HG03558 (cell line): ENCODE measurements around the gene COMMD9.

Experiments
- ATAC-seq: cut with Tn5 transposase; IDR thresholded peaks from one replicate; pipeline ENCODE4 v1.9.1; 2021; ENCODE audit warnings: moderate number of reproducible peaks; ENCODE audit not compliant: unreplicated experiment; ENCODE audit errors: extremely low read depth

Gene COMMD9

DNA sequence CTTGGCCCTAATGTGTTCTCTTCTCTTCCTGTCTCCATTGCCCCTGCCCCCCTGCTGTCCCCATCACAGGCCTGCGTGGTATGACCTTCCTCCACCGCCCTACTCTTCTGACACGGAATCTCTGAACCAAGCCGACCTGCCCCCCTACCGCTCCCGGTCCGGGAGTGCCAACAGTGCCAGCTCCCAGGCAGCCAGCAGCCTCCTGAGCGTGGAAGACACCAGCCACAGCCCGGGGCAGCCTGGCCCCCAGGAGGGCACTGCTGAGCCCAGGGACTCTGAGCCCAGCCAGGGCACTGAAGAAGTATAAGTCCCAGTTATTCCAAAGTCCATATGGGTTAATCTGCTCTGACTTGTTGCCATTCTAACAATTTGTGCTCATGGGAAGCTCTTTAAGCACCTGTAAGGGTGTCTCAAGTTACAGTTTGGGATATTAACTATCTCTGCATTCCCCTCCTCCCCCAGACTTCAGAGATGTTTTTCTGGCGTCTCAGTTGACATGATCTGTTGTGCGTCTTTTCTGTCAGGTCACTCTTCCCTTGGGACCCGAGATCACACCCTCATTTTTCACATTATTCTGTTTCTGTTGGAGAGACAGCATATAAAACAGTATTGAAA, 60.0 kb downstream of the COMMD9 start:
- ATAC-seq = no peak

DNA sequence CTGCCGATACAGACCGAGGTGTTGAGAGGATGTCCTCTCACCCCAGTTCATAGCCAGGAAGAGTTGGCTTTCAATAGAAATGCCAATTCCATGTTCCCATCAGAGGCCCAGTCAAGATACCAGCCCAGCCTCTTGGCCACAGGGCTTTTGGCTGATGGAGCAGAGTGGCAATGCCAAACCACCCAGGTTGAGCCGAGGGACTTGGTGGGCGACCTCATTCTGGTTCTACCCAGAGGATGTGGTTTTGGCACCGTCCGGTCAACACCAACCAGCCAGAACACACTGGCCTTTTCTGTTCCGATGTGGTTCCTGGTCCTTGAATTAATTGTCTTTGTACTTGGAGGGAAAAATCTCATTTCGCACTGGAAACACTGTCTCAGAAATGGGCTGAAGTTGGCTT, 60.5 kb downstream of the COMMD9 start:
- no peak for ATAC-seq

DNA sequence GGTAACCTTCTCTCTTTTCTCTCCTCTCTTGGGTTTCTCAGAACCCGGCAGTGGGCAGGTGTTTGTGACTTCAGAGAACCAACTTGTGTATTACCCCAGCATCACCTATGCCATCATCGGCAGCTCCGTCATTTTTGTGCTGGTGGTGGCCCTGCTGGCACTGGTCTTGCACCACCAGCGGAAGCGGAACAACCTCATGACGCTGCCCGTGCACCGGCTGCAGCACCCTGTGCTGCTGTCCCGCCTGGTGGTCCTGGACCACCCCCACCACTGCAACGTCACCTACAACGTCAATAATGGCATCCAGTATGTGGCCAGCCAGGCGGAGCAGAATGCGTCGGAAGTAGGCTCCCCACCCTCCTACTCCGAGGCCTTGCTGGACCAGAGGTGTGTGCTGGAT, 62.2 kb downstream of the COMMD9 start:
- ATAC-seq = no peak

DNA sequence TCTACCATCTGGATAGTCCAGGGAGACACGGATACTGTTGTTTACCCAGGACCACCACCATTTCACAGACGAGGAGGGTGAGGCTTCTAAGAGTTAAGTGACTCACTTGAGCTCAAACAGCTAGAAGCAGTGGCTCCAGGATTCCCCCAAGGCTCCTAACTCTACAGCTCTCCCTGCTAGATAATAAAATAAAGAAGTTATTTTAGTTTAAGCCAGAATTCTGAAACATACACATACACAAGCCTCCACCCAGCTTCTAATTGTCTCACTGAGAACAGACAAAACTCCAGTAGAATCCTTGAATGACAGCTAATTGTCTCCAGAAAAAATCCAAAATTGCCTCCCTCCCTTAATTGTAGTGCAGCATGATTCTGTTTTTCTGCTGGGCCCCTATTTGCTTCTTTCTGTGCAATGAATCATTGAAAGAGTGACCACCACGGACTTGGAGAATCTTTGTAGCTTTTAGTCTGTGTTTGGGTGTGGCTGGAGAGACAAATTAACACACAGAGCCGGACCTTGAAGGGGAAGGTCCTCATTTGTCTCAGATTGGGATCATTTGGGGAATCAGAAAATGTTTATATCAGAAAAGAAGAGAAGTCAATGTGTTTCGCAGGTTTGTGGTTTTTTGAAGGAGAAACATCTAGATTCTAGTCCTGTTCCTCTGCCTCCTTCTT, 64.9 kb downstream of the COMMD9 start:
- ATAC-seq = no peak

DNA sequence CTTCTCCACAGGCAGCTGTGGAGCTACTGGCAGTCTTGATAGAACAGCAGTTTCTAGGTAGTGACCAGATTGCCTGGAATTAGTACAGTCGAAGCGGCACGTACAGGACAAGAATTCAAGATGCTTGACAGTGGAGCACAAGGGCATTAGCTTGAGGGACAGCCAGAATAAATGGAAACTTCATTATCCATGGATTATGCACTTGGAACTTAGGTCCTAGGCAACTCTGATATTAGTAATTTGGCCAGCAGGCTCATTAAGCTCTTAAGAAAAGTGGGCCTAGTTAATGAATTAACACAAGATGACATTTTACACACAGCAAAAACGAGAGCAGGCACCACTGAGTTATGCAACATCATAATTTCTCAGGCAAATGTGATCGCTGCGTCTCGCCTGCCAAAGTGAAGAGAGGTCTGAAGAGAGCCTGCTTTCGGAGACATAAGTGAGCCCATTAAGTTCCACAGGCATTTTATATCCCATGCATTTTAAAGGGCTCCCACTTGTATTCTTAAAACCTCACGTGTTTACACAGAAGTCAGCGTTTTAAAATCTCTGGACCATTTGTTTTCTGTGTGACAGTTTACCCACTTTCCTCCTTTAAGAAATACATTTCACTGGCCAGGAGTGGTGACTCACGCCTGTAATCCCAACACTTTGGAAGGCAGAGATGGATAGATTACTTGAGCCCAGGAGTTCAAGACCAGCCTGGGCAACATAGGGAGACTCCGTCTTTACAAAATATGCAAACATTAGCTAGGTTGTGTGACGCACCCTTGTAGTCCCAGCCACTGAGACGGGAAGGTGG, 66.2 kb downstream of the COMMD9 start:
- ATAC-seq = no peak
